GM21515 (cell line): ENCODE results near the gene CDT1.

Experiments used
- ATAC-seq: cut with Tn5 transposase; IDR thresholded peaks from one replicate; pipeline ENCODE4 v1.9.1; 2021; ENCODE audit not compliant: unreplicated experiment

CDT1 gene

DNA sequence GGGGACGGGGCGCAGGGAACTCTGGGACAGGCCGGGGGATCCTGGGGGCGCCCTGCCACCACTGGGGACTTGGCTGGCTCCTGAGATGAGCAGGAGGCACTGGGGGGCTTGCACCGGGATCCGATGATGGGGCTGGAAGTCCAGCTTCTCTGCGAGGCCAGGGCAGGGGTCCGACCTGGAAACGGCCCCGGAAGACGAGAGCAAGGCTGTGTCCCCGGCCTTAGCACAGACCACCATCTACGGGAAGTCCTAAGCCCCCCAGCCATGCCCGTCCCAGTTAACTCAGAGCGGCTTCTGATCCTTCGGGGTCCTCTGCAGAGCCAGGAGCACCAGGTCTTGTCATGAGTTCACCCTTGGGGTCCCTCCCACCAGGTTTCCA, 573 bp downstream of the CDT1 start:
- ATAC-seq = no peak

DNA sequence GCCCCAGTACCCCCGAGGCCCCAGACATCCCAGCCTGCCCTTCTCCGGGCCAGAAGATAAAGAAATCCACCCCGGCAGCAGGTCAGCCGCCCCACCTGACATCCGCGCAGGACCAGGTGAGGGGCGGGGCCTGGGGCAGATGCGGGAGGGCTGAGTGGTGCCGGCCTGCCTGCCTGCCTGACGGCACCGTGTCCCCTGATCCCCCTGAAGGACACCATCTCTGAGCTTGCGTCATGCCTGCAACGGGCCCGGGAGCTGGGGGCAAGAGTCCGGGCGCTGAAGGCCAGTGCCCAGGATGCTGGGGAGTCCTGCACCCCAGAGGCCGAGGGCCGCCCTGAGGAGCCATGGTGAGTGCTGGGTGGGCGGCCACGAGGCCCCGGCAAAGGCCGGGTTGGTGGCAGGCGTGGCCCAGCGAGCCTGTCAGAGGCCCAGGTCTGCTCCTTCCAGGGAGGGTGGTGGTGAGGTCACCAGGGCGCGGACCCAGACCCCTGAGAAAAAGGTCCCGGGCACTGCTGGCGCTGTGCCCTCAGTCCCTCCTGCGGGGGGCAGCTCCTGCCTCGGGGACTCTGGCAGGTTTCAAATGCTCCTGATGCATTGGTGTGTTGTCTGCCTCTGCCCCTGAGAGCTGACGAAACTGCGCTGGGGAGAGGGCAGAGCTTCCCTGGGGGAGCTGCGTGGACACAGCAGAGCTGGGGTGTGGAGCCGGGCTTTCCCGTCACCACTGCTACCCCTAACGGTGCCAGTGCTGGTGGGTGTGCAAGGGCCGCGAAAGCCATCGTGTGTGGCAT, 1.2 kb downstream of the CDT1 start:
- ATAC-seq = no peak

DNA sequence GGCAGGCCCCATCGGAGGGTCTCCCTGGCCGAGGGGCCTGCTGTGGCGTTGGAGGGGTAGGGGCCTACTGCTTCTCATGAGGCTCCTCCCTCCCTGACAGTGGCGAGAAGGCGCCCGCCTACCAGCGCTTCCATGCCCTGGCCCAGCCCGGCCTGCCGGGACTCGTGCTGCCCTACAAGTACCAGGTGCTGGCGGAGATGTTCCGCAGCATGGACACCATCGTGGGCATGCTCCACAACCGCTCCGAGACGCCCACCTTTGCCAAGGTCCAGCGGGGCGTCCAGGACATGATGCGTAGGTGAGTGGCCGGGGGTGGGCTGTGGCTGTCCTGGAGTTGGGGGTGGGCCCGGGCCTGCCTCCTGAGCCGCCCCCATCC, 1.7 kb downstream of the CDT1 start:
- no peak for ATAC-seq

DNA sequence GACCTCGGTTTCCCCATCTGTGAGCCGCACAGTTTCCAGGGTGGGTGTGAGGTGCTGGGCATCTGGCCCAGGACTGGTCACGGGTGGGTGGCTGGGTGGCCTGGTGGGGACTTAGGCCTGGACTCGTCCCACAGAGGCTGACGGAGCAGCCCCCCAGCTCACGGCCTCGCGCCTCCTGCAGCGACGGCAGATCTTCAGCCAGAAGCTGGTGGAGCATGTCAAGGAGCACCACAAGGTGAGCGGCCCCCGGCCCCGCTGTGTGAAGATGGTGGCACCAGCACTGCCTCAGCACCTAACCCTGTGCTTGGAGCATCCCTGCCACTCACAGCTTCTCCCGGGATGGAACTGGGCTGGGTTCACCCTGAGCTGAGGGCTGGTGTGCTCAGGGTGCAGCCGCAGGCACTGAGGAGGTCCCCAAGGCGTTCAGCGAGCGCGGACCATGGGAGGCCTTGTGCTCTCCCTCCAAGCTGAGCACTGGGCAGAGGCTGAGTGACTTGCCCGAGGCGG, 2.4 kb downstream of the CDT1 start:
- ATAC-seq = no peak

DNA sequence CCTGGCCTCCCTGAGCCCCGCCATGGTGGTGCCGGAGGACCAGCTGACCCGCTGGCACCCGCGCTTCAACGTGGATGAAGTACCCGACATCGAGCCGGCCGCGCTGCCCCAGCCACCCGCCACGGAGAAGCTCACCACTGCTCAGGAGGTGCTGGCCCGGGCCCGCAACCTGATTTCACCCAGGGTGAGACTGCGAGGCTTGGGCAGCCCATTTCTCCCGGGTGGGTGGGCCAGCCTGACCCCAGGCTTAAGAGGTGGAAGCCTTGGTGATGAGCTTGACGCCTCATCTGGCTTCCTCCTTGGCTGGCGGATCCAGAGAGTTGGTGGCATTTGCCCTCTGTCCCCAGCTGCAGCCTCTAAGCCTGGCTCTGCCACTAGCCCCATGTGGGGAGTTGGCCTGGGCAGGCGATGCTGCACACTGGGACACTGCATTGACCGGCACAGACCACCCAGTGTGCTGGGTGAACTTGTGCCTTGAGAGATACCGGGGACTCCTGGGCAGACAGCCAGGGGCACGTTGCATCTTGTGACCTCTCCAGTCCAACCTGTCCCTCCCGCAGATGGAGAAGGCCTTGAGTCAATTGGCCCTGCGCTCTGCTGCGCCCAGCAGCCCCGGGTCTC, 3.0 kb downstream of the CDT1 start:
- no peak for ATAC-seq

DNA sequence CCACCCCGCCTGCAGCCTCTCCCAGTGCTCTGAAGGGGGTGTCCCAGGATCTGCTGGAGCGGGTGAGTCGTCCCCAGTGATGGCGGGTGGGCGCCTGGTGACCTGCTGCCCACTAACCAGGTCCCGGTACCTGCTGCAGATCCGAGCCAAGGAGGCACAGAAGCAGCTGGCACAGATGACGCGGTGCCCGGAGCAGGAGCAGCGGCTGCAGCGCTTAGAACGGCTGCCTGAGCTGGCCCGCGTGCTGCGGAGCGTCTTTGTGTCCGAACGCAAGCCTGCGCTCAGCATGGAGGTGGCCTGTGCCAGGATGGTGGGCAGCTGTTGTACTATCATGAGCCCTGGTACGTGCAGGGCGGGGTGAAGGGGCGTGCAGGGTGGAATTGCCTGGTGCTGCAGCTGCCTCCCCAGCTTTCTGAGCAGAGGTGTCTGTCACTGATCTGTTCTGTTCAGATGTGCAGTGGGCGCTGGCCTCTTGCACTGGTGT, 3.6 kb downstream of the CDT1 start:
- ATAC-seq = no peak

DNA sequence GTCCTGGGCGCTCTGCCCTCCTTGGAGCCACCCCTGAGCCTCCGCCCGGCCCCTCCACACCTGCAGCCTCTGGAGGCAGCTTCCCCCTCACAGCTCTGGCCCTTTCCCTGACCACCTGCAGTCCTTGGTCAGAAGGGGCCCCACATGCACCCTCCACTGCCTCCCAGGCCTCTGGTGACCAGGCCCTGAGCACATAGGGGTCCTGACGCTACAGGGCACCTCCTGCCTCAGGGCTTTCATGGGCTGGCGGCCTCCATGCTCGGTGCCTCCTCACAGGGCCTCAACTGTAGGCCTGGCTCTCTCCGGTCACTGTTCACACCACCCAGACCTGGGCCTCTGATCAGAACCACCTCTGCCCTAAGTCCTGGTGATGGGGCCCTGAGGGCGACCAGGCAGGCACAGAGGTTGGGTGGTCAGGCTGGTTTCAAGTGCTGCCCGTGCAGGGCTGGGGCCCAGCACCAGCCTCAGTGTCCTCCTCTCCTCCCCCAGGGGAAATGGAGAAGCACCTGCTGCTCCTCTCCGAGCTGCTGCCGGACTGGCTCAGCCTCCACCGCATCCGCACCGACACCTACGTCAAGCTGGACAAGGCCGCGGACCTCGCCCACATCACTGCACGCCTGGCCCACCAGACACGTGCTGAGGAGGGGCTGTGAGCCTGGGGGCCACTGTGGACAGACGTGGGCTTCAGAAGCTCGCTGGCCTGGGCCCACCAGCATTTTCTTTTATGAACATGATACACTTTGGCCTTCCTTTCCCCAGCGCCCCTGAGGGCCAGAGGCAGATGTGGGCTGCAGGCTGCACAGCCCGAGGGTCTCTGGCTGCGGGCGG, 4.3 kb downstream of the CDT1 start:
- ATAC-seq = no peak

DNA sequence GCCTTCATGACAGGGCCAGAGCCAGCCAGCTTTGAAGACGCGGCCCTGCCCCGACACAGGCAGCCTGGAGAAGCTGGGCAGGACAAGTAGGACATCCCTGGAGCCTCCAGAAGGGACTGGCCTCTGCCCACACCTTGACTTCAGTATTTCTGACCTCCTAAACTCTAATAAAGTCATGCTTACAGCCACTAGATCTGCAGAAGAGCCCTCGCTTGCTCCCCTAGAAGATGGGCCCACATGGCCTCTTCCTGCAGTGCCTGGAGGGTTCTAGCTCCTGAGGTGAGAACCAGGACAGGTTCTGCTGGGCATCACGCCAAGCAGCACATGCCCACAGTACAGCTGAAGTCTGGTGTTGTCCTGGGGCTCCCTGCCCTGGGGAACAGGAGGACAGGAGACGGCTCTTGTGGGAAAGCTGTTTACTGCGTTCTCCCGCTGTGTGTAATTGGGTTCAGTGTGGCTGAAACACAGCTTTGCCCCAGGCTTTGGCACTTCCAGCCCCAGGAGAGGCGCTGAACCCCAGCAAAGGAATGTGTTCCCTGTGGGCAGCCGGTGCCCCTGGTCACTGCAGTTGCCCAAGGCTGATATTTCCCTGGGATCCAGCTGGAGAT, 5.6 kb downstream of the CDT1 start:
- no peak for ATAC-seq

DNA sequence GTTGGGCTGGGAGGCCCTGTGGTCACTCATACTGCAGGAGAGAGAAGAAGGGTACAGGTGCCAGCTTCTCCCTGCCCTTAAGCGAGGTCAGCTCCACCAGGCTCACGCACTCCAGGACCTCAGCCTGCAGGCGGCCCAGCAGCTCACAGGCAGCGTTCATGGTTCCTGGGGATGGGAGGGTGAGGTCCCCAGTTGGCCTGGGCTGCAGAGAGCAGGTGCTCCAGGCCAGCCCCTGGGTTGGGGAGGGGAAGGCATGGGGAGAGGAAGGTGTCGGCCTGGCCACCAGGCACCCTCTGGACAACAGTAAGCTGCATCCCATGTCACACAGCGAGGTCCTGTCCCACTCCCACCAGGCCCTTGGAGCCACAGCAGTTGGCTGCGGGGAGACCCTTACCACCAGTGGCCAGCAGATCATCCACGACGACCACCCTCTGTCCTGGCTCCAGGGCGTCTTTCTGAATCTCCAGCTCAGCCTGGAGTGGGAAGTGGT, 6.1 kb downstream of the CDT1 start:
- no peak for ATAC-seq

DNA sequence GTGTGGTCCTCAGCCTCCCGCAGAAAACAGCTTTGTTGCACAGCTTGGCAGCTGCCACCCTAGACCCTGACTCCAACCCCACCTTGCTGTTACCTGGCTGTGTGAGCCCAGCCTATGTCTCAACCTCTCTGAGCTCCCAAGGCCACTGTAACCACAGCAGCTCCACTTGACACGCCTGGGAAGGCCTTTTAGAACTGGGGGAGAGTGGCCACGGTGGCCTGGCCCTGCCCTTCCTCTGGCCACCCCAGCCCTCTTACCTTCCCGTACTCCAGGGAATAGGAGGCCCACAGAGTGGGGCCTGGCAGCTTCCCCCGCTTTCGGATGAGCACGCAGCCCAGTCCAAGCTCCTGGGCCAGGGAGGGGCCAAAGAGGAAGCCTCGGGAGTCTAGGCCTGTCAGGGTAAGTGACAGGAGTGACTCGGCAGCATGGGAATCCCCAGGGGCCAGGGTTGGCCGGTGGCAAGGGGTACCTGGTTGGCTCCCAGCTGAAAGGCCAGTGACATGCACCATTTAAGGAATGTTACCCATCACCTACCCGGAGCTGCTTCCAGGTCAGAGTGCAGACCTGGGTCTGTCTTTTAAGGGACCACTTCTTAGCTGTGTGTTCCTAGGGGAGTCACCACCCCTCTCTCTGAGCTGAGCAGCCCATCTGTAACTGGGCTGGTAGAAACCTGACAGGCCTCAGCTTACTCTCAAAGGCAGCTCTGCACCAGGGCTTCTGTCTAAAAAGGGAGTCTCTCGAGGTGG, 6.8 kb downstream of the CDT1 start:
- no peak for ATAC-seq

DNA sequence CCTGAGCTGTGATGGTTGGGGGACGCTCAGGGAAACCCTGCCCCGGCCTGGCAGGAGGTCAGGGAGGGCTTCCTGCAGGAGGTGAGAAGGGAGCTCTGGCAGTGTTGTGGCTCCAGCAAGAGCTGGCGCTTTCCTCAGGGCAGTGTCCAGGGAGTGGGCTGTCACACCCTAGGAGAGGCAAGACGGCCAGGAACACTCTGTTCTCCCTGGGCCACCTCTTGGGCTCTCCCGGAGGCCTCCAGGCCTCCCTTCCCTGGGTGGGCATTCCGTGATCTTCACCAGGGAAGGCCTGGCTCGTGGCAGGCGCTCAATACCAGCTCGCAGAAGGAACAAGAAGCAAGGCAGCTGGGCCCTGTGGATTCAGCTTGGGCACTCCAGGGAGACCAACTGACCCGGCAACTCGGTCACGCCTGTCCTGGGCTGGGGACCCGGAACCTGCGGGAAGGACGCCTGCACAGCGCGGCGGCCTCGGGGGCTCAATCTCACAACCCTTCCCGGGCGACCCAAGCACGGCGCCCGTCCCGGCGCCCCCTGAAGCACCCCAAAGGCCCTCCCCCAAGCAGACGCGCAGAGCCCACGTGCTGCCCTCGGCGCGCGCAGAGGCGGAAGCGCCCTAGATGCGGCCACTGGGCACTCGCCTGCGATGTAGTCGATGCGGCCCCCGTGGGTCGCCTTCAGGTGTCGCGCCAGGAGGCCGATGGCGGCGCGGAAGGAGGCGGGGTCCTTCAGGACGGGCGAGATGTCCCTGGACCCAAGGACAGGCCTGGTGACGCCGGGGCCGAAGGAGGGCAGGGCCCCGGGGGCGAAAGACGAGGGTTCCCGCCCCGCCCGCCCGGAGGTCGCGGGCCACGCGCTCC, 7.6 kb downstream of the CDT1 start:
- ATAC-seq = peak; percentile 47

DNA sequence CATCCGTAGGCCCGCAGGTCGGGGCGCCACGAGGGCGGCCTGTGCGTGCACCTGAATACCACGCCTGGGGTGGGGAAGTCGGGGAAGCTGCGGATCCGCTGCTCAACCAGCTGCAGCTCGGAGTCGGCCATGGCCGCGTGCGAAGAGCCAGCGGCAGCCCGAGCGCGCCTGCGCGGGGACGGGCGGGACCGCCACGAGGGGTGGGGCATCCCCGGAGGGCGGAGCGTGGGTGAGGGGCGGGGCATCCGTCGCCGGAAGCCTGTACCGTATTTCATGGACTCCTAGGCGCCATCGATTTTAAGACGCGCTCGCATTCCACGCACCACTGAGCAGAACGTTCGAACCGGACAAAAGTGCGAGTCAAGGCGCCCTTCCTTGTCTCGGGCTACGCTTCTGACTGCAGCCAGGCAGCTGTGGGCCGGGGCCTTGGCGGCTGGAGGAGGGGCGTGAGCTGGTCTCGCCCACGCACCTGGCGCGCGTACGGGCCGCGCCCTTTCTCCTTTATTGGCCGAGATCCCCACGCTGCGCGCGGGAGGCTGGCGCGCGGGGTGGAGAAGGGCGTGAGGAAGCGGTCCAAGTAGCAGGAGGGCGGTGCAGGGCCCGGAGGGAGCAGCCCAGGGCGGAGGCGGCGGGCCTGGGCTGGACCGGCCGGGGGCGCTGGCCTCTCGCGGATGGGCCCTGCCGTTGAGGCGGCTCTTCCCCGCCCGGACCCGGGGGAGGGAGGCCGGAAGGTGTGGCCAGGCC, 8.4 kb downstream of the CDT1 start, which contains the start of gene APRT:
APRT (minus strand) TSS at position 160 of the 744 bp plus-strand sequence; CDS start at position 131, 29 bp downstream.
- ATAC-seq = peak; percentile 57

DNA sequence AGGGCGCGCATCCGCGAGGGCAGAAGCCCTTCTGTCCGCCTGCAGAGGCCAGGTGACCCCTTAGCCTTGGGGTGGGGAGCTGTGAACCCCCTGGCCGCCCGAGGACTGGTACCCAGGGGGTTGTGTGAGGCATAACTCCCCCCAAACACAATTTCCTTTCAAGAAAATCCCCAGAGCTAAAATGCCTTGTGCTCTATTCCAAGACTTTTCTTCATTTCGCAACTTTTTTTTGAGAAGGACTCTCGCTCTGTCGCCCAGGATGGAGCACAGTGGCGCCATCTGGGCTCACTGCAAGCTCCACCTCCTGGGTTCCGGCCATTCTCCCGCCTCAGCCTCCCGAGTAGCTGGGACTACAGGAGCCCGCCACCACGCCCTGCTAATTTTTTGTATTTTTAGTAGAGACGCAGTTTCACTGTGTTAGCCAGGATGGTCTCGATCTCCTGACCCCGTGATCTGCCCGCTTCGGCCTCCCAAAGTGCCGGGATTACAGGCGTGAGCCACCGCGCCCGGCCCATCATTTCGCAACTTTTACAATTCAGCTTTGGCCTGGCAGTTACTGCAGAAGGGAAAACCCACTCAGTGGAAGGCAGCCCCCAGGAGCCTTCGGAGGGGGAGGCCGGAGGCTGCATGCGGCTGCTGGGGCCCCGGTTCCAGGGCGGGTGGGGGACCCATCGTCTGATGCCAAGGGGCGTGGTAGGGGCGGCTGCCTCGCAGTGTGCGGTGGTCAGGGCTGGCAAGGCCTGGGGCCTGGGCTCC, 9.1 kb downstream of the CDT1 start:
- ATAC-seq = no peak

DNA sequence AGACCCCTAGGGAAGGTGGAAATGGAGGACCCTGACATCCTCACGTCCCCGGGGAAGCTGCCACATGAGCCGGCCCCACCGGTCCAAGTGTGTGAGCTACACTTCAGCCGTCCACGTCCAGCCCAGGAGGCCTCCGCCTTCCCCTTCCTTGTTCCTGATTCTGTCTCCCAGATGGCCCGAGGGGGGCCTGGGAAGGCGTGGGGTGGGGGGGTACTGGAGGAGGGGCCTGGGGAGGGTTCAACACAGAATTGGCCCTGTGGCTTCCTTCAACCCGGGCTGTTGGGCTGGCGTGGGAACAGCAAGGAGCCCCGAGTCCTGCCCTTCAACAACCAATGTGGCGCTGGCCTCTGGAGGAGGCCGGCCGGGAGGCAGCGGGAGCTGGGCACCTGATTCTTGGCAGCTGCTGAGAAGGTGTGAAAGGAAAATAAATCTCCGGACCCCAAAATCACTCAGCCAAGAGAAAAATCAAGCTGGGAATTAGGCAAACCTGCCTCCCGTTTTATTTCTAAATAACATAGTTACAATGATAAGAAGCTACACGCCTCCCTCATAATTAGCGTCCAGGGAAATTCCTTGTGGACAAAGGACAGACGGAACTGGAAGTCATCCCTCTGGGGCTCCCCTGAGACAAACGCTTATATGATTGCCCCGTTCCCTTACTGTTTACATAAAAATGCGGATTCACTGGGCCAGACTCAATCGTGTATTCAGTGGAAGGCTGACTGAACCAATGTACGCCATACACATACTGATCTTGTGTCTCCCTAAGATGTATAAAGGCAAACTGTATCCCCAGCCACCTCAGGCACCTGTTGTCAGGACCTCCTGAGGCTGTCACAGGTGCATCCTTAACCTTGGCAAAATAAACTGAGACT, 9.9 kb downstream of the CDT1 start:
- no peak for ATAC-seq

DNA sequence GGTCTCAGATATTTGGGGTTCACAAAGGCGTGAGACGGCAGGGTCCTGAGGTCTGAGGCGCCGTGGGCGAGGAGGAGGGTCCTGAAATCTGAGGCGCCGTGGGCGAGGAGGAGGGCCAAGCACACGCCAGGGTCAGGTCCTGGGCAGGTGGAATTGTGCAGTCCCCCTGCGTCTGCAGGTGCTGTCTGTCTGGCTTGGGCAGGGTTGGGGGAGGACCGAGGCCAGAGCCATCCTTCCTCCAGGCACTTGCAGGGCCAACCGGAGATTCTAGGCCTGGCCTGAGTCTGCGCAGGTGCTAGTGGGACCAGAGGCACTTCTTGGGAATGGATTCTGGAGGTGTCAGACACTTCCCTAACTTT, 10.5 kb downstream of the CDT1 start:
- no peak for ATAC-seq

DNA sequence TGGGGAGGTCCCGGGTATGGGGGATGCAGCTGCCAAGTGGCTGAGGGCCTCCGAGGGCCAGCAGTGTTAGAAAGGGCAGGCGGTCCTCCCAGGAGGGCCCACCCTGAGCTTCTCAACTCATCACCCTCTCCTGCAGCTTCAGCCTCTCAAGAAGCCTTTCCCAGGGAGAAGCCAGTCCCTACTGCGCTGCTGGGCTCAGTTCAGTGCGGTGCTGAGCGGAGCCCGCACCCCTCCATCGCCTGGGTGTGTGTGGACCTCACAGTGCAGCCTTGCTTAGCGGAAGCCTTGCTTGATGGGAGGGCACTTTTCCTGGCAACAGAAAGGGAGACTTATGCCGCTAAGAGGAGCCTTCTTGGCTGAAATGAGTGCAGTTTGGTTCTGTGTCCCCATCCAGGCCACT, 11.6 kb downstream of the CDT1 start:
- ATAC-seq = no peak
